SK-N-SH treated with all-trans-retinoic acid at 6 μM for 48 hours (cell line): ENCODE measurements around the gene DHX34.
"Not testable (repeated sequence)": the region's sequence is repeated elsewhere in the genome, so short reads cannot be mapped to it uniquely, and the experiment has no call there.

Source experiments
- BACH2 ChIP-seq: fragments of 250-450 bp; sonication (Bioruptor Pico); IDR thresholded peaks from 2 replicates; pipeline ENCODE4 v1.9.0; 2021; ENCODE audit warnings: mild to moderate bottlenecking, borderline replicate concordance
- GLIS3 ChIP-seq: fragments of 250-450 bp; sonication (Bioruptor Pico); IDR thresholded peaks from 2 replicates; pipeline ENCODE4 v1.5.0; 2020; ENCODE audit warnings: mild to moderate bottlenecking, moderate library complexity
- ISL1 ChIP-seq: fragments of 250-450 bp; sonication (Bioruptor Pico); IDR thresholded peaks from 2 replicates; pipeline ENCODE4 v2.1.2; 2022; ENCODE audit warnings: mild to moderate bottlenecking, moderate library complexity
- PATZ1 ChIP-seq: fragments of 250-450 bp; sonication (Bioruptor Pico); IDR thresholded peaks from 2 replicates; pipeline ENCODE4 v1.8.0; 2020; ENCODE audit warnings: mild to moderate bottlenecking, moderate library complexity, borderline replicate concordance
- RARB ChIP-seq: fragments of 250-450 bp; sonication (Bioruptor Pico); IDR thresholded peaks from 2 replicates; pipeline ENCODE4 v1.8.0; 2021; ENCODE audit warnings: mild to moderate bottlenecking, moderate library complexity
- TCF4 ChIP-seq: fragments of 250-450 bp; sonication (Bioruptor Pico); IDR thresholded peaks from 2 replicates; pipeline ENCODE4 v1.8.0; 2021; ENCODE audit warnings: mild to moderate bottlenecking, moderate library complexity, borderline replicate concordance
- TOX ChIP-seq: fragments of 250-450 bp; sonication (Bioruptor Pico); IDR thresholded peaks from 2 replicates; pipeline ENCODE4 v1.8.0; 2021; ENCODE audit warnings: mild to moderate bottlenecking, moderate library complexity, borderline replicate concordance
- TSHZ2 ChIP-seq: fragments of 250-450 bp; sonication (Bioruptor Pico); IDR thresholded peaks from 2 replicates; pipeline ENCODE4 v1.5.0; 2020; ENCODE audit warnings: mild to moderate bottlenecking, moderate library complexity
- ZC3H10 ChIP-seq: fragments of 250-450 bp; sonication (Bioruptor Pico); IDR thresholded peaks from 2 replicates; pipeline ENCODE4 v1.5.1; 2021; ENCODE audit warnings: mild to moderate bottlenecking, moderate library complexity
- ZFP3 ChIP-seq: fragments of 250-450 bp; sonication (Bioruptor Pico); IDR thresholded peaks from 2 replicates; pipeline ENCODE4 v1.5.0; 2020; ENCODE audit warnings: mild to moderate bottlenecking, moderate library complexity
- ZFP30 ChIP-seq: fragments of 450-650 bp; formaldehyde crosslinking; IDR thresholded peaks from 2 replicates; pipeline ENCODE4 v1.5.0; 2022; ENCODE audit warnings: mild to moderate bottlenecking, moderate library complexity
- ZNF70 ChIP-seq: fragments of 450-650 bp; formaldehyde crosslinking; IDR thresholded peaks from 2 replicates; pipeline ENCODE4 v1.5.0; 2020; ENCODE audit warnings: mild to moderate bottlenecking, moderate library complexity
- TF ChIP-seq, protein P1 (sequence below): fragments of 250-450 bp; sonication (Bioruptor Pico); IDR thresholded peaks from 2 replicates; pipeline ENCODE4 v1.8.0; 2021; ENCODE audit warnings: low read depth, mild to moderate bottlenecking, moderate library complexity, borderline replicate concordance

DNA sequence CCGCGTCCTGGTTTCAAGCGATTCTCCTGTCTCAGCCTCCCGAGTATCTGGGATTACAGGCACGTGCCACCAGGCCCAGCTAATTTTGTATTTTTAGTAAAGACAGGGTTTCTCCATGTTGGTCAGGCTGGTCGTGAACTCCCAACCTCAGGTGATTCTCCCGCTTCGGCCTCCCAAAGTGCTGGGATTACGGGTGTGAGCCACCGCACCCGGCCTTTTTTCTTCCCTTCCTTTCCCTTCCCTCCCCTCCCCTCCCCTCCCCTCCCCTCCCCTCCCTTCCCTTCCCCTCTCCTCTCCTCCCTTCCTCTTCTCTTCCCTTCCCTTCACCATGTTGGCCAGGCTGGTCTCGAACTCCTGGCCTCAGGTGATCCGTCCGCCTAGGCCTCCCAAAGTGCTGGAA lies 48.2 kb upstream of the DHX34 start:
- TF ChIP-seq TCF4 (CRISPR knock-in tag); TOX; PATZ1; BACH2 (CRISPR knock-in tag); TSHZ2 (CRISPR knock-in tag); ZFP3; ZFP30 (CRISPR knock-in tag); ZNF70; ISL1; ZC3H10 (CRISPR knock-in tag); RARB; GLIS3 (CRISPR knock-in tag): not testable (repeated sequence)
- TF ChIP-seq, protein P1, sequence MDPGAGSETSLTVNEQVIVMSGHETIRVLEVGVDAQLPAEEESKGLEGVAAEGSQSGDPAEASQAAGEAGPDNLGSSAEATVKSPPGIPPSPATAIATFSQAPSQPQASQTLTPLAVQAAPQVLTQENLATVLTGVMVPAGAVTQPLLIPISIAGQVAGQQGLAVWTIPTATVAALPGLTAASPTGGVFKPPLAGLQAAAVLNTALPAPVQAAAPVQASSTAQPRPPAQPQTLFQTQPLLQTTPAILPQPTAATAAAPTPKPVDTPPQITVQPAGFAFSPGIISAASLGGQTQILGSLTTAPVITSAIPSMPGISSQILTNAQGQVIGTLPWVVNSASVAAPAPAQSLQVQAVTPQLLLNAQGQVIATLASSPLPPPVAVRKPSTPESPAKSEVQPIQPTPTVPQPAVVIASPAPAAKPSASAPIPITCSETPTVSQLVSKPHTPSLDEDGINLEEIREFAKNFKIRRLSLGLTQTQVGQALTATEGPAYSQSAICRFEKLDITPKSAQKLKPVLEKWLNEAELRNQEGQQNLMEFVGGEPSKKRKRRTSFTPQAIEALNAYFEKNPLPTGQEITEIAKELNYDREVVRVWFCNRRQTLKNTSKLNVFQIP (CRISPR knock-in tag) = not testable (repeated sequence)
